ENCODE measurements around the gene WDFY3.

Gene WDFY3

GRCh38 chr4:84966382-84967242, at the start of gene WDFY3:
Gene WDFY3, minus strand, starts transcription at chr4:84966690. Its CDS starts 106,099 bp downstream, at chr4:84860591.
- peak; percentile 6 for DNase-seq

GRCh38 chr4:85005865-85006377, 39.4 kb upstream of the WDFY3 start:
- no peak for DNase-seq

GRCh38 chr4:85000343-85000742, 33.9 kb upstream of the WDFY3 start:
- no peak for DNase-seq

- no peak for DNase-seq
Measured at GRCh38 chr4:84995386-84995785, 28.9 kb upstream of the WDFY3 start.

GRCh38 chr4:84994280-84994679, 27.8 kb upstream of the WDFY3 start:
- no peak for DNase-seq

- DNase-seq, result no peak
Measured at GRCh38 chr4:84985952-84986351, 19.5 kb upstream of the WDFY3 start.

- no peak for DNase-seq
Measured at GRCh38 chr4:84977396-84977795, 10.9 kb upstream of the WDFY3 start.

- no peak for DNase-seq
Measured at GRCh38 chr4:84973856-84974255, 7.4 kb upstream of the WDFY3 start.

GRCh38 chr4:84971319-84971932, 4.9 kb upstream of the WDFY3 start:
- DNase-seq, result peak; percentile 20

GRCh38 chr4:84968925-84969324, 2.4 kb upstream of the WDFY3 start:
- DNase-seq, result no peak

GRCh38 chr4:84967243-84967690, 777 bp upstream of the WDFY3 start:
- no peak for DNase-seq

GRCh38 chr4:84965553-84966381, 723 bp downstream of the WDFY3 start:
- DNase-seq, result no peak

GRCh38 chr4:84964995-84965552, 1.4 kb downstream of the WDFY3 start:
- no peak for DNase-seq

- DNase-seq, result no peak
Measured at GRCh38 chr4:84962102-84962501, 4.4 kb downstream of the WDFY3 start.

- no peak for DNase-seq
Measured at GRCh38 chr4:84958434-84958833, 8.1 kb downstream of the WDFY3 start.

- DNase-seq, result no peak
Measured at GRCh38 chr4:84957514-84958420, 8.7 kb downstream of the WDFY3 start.

GRCh38 chr4:84956014-84956413, 10.5 kb downstream of the WDFY3 start:
- DNase-seq, result no peak

GRCh38 chr4:84954982-84955567, 11.4 kb downstream of the WDFY3 start:
- no peak for DNase-seq

- no peak for DNase-seq
Measured at GRCh38 chr4:84952776-84953175, 13.7 kb downstream of the WDFY3 start.

GRCh38 chr4:84952004-84952403, 14.5 kb downstream of the WDFY3 start:
- DNase-seq, result no peak

- no peak for DNase-seq
Measured at GRCh38 chr4:84948056-84948455, 18.4 kb downstream of the WDFY3 start.
